Uterus (tissue), 4 donors: ENCODE results near the gene HIGD1A. TPM values are rescaled to one million over a fixed set of nuclear protein-coding genes. Genes with fewer than 3 reads are reported as not detected.

Experiments used
- small RNA-seq: library from RNA; depleted of rRNA; stranded (forward); fragments of <200 nt; gene quantifications from one replicate; pipeline ENCODE3, GENCODE V24; 2016
- total RNA-seq, 4 donors: library from RNA; depleted of rRNA in 3 of 4; stranded (reverse); fragments of >200 nt in 3 of 4; gene quantifications; one replicate each; pipeline versions ENCODE4 v1.1.0 to v1.2.4, GENCODE V29; 2014 to 2023
- donor health status: DM: yes; HTN: yes; CAD: no.

Gene HIGD1A
- total RNA-seq, 4 donors from 2014 or later: 65.3 to 234 (median 103) TPM

Small RNAs within 50 kb of the gene (small RNA-seq; reads per million reads assigned to genes)
- not detected for gene CCDC13

Other genes with a start within 250 kb of the HIGD1A start
- gene SEC22C, start 222.5 kb downstream of the HIGD1A start, total RNA-seq: 10 to 100 TPM; 49.7 to 82.6 (median 66.0) TPM
- gene SS18L2, start 213.6 kb downstream of the HIGD1A start, total RNA-seq: 10 to 100 TPM in 3 of 4 donors, 1 to 10 TPM in 1; 7.4 to 20.0 (median 15.7) TPM
- 100 to 1,000 TPM; 119 to 361 (median 164) TPM for gene NKTR, start 203.8 kb downstream of the HIGD1A start, total RNA-seq
- 10 to 100 TPM; 29.1 to 44.7 (median 32.1) TPM for gene ZBTB47, start 150.8 kb downstream of the HIGD1A start, total RNA-seq
- gene KLHL40, start 119.0 kb downstream of the HIGD1A start, total RNA-seq: not detected
- 1 to 10 TPM in 1 of 4 donors, under 1 TPM in 1, not detected in 2; 0.62 to 1.3 TPM for gene HHATL, start 101.7 kb downstream of the HIGD1A start, total RNA-seq
- 1 to 10 TPM in 2 of 4 donors, not detected in 2; 1.7 to 1.9 TPM for gene CCDC13, start 31.2 kb downstream of the HIGD1A start, total RNA-seq
- 1 to 10 TPM; 1.5 to 8.7 (median 4.7) TPM for gene ACKR2, start 5.0 kb upstream of the HIGD1A start, total RNA-seq
- gene CYP8B1, start 71.4 kb upstream of the HIGD1A start, total RNA-seq: not detected
- gene ZNF662, start 101.7 kb upstream of the HIGD1A start, total RNA-seq: 10 to 100 TPM in 3 of 4 donors, 1 to 10 TPM in 1; 7.2 to 25.5 (median 19.6) TPM
- 10 to 100 TPM; 26.3 to 65.8 (median 48.0) TPM for gene GASK1A, start 174.8 kb upstream of the HIGD1A start, total RNA-seq